ENCODE measurements around the gene ALG14.
A peak's percentile ranks its signal among the peaks of the same experiment; 100 is the strongest.
"Not testable (repeated sequence)": the region's sequence is repeated elsewhere in the genome, so short reads cannot be mapped to it uniquely, and the experiment has no call there.

Gene ALG14, protein sequence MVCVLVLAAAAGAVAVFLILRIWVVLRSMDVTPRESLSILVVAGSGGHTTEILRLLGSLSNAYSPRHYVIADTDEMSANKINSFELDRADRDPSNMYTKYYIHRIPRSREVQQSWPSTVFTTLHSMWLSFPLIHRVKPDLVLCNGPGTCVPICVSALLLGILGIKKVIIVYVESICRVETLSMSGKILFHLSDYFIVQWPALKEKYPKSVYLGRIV

DNA sequence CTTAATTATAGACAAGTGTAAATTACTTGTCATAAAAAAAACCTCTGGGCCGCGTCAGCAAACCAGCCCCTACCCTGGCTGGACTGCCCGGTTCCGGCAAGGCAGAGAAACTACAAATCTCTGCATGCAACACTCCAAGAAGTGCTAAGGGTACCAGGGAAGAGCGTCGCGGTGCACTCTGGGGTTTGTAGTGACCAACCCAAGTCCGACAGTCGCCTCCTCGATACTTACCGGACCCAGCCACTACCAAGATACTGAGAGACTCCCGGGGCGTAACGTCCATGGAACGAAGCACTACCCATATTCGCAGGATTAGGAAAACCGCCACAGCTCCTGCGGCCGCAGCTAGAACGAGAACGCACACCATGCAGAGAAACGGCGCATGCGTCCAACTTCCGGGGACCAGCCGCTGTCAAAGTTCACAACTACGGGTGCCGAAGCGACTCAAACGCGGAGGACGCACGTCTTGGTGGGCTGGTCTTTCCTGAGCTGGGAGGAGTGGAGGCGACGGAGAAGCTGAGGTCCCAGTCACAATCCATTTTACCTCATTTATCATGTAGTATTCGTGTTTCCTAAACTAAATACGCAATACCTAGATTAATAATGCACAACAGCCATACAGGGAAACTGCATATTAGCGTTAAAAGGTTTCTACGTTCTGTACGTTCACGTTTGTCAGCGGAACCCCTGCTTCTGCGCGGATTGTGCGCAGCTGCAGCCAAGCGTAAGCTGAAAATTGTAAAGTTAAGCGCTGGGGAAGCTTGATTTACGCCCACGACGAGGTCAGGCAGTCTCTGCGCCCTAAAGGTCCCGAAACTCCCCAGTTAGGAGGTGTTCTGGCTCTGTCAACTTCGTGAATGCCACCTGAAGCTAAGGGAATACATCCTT is at the start of gene ALG14:
Gene ALG14, minus strand, starts transcription at position 420 of the 888 bp plus-strand sequence. Its CDS starts 53 bp downstream, at position 367.
- DNase-seq, result peak; percentile 98

DNA sequence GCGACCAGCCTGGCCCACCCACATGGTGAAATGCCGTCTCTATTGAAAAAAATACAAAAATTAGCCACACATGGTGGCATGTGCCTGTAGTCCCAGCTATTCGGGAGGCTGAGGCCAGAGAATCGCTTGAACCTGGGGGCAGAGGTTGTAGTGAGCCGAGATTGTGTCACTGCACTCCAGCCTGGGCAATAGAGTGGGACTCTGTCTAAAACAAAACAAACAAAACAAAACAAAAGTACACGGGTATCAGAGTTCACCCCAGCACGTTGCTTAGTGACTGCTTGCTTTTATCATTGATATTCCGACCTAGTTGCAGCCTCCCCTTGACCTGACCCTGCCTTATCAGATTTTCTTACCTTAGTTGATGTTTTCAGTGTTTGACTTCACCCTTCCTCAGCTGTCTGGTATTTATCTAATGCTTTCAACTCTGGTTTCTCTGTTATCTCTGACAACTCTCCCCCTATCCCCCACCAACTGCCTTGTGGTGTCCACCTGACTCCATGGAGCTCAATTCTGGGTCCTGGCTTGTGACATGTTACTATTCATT is 49.5 kb upstream of the ALG14 start:
- no peak for DNase-seq

DNA sequence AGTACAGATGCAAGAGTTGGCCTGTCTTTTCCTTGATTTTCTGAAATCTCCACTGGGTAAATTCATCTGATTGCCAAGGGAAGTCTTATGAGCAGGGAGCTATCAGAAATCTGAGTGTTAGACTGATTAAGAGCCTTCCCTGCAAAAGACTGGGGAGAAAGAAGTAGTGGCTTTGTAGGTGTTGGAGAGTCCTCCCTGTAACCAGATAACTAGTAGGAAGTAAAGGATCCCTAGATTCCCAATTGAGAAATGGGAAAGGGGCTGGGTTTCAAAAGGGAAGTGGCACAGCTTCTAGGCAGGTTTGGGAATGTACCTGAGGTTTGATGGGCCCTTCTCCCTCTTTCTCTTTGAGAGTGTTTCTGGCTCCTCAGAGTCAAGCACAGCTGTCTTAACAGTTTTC is 46.5 kb upstream of the ALG14 start:
- DNase-seq, result peak; percentile 3

DNA sequence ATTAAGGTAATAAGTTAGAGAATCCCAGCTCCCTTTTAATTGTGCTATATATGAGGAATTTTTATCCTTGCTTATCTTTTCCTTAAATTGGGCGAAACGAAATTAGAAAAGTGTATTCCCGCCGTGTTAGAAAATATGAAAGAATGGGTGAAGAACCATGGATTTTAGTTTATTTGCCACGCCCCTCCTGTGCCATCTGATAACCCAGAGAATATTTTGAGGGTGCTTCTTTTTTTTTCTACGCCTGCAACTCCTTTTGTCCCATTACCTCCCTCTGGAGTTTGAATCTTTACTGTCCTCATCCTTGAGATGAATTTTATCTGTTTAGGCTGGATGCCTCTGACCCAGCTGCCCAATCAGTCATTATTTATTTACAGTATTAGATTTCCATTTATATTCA is 46.0 kb upstream of the ALG14 start:
- DNase-seq, result no peak

DNA sequence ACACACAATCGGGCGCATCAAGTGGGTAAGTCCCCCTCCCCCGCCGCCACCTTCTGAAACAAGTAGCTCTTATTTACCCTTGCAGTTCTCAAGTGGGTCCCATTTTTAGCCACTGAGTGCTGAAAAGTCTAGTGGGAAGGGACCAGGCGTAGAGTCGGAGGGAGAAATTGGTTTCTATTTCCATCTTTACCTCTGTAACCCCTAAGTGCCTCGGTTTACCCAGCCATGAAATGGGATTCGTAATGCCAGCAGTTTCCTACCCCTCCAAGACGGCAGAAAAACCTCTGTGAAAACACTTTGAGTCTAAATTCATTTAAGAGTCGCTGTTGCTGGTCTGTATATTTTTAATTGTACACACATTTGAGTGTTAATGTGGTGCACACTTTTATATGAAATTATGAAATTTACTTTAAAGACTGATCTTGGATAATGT is 45.3 kb upstream of the ALG14 start:
- DNase-seq, result peak; percentile 11

DNA sequence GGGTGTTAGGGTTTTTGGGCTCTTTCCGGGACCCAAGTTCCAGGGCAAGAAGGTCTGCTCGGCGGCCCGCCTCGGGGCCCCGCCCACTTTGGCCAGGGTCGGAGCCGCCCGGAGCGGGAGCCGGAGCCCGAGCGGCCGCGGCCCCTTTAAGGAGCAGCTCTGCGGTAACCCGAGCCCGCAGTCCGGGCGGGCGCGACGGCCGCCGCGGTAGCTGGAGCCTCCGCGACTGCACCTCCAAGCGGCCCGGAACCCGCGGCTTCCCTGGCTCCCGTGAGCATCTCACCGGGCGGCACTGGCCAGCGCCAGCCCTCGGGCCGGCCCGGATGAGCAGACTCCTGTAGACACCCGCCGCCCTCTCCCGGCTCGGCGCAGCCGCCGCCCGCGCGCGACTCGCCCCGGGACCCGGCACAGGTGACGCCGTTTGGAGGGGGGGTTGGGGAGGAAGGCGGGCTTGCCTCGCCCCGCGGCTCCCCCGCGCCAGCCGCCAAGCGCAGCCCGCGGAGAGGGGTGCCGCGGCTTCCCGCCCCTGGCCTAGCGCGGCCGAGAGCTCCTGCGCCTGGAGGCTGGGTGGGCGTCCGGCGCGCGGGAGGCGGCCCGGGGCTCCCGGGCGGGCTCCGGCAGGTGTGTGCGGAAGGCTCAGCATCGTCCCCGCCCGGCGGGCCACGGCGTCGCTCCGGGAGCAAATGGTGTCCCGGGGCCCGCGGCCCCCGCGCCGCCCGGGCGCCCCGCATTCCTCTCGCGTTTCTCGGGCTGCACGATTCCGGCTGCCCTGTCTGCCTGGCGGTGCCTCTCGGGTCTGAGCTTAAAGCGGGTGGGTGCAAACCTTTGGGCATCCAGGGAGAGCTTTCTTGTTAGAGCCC is 44.7 kb upstream of the ALG14 start, which contains the start of gene TLCD4:
Gene TLCD4, plus strand, starts transcription at position 149 of the 860 bp plus-strand sequence. CDS start 26,547 bp downstream, outside the sequence.
- peak; percentile 52 for DNase-seq

DNA sequence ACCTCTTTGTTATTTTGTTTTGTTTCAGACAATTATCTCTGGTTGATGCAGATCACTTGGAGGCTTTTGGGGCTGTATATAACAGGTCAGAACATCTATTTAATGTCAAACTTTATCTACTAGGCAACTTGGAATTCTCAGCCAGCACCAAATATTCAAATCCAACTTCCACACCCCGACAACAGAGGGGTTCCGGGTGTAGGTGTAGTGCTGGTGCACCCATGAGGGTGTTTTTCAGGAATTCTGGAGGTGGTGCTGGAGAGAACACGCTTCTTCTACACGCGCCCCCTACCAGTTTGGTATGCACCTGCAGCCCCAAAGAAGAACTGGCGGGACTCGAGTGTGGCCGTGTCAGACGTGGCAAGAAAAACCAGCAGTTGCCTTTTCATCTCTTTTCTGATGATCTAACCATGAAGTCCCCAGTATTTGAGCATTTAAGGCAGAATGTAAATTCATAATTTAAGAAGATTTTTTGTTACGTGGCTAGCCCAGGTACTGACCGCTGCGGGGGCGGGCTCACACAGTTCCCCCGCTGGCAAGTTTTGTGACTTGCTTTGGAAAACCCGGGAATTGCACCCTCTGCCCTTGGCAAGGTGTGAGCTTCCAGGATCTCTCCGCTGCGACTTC is 43.9 kb upstream of the ALG14 start:
- peak; percentile 53 for DNase-seq

DNA sequence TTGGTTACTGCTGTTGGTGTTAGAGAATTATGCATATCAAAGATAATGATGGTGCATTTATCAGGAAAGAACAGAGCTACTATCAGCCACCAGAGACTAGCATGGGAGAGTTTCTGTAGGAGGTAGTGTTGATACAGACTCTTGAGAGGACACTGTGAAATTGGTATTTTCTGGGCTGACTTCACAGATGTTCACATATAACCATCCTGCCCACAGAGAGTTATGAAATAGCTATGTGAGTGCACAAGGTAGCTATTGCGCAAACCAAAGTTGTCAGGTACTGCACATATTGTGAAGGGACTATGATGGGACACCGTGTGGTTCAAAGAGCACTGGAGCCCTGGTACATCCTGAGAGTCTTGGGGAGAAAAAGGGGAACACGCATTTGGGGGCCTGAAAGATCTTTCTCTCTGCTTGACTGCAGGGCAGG is 43.0 kb upstream of the ALG14 start:
- DNase-seq, result no peak

DNA sequence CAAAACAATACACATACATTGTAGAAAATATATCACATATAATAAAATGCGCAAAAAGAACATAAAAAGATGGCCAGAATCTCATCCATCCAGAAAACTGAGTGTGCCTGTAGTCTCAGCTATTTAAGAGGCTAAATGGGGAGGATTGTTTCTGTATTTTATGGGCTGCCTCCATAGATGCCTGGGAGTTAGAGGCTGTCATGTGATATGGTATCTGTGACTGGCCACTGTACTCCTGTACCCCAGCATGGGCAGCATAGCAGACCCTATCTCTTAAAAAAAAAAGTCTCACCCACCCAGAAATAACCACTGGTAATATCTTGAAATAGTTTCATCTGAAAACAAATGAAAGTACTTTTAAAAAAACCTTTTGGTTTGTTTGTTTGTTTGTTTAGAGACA is 40.9 kb upstream of the ALG14 start:
- no peak for DNase-seq

DNA sequence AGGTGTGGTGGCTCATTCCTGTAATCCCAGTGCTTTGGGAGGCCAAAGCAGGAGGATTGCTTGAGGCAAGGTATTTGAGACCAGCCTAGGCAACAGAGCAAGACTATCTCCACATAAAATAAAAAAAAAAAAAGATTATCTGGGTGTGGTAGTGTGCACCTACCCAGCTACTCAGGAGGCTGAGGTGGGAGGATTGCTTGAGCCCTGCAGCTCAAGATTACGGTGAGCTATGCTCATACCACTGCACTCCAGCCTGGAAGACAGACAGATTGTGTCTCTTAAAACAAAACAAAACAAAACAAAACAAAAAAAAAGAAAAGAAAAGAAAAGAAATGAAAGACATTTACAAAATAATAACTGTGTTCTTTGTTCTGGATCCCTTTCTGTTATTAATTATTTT is 38.3 kb upstream of the ALG14 start:
- DNase-seq, result no peak

DNA sequence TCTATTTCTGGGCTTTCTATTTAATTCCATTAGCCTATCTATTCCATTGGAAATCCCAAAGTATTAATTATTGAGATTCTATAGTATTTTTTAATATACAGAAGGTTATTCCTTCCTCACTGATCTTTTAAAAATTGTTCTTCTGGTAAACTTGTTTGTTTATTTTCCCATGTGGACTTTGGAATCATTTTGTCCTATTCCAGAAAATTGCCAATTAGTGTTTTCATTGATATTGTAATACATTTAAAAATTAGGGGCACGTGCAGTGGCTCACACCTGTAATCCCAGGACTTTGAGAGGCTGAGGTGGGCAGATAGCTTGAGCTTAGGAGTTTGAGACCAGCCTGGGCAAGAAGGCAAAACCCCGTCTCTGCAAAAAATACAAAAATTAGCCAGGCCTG is 36.0 kb upstream of the ALG14 start:
- no peak for DNase-seq

DNA sequence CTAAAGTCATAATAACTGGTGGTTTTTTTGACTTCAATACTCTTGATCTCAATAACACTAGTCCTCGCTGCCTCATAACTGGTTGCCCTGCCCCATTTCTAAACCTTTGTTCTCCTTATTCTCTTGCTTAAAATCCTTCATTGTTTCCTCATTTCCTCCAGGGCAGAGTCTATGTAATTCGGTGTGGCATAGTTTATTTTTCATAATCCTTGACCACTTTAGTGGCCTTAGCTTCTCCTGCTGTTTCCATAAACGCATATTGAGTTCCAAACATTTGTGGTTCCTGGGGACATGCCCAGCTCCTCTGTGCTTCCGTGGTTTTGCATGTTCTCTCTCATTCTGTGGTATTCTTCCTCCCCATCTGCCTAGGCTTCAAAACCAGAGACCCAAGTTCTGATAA is 25.4 kb upstream of the ALG14 start:
- DNase-seq, result no peak

DNA sequence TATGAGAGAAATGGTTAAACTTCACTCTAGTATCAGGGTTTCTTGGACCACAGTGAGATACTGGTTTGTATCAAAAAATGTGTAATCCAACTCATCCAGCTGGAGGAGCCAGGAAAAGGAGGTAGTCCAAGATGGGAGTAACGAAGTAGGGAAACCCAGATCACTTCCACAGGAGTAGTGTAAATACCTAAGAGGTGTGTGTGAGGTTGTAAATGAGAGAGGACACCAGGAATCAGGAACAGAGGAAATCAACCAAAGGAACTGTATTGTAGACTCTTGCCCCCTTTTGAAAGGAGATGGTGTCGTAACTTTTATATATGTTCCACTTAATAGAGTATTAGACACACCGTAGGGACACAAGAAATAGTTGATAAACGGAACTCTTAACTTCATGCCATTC is 24.7 kb upstream of the ALG14 start:
- DNase-seq, result no peak

DNA sequence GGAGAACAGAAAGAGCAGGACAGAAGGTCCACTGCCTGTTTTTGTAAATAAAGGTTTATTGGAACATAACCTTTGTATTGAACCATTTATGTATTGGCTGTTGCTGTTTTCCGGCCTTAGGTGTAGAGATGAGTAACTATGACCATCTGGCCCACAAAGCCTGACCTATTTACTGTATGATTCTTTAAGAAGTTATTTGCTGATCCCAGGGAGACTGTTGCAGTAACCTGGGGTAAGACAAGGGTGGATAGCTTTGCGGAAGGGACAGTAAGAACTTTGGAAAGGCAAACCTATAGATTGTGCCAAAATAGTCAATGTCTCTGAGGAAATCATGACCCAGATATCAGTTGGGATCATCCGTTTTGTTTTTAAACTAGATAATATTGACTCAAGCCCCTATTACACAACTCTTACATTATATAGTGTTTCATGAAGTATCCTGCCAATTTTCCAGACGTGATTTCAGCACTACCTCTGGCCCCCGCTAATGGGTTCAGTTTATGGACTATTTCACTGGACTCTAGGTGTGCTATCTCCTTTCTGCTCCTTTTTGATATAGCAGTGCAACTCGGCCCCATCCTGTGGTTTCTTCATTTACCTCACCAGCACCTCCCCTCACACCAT is 23.6 kb upstream of the ALG14 start:
- DNase-seq, result no peak

DNA sequence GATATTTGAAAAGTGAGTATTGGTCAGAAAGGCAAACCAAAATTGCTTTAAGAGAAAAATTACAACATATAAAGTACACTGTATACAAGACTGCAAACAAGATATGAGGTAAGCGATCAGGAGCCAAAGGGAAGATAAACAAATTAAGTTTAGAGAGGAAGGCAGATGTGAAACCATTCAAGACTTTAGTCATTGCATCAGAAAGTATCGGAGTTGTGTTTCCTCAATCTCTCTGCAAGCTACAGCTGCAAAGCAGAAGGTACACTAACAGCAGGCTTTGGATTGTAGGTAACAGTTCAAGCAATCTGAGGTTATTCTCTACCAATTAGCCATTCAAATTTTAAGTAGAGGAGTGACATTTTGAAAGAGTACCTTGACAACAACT is 23.1 kb upstream of the ALG14 start:
- DNase-seq, result no peak

DNA sequence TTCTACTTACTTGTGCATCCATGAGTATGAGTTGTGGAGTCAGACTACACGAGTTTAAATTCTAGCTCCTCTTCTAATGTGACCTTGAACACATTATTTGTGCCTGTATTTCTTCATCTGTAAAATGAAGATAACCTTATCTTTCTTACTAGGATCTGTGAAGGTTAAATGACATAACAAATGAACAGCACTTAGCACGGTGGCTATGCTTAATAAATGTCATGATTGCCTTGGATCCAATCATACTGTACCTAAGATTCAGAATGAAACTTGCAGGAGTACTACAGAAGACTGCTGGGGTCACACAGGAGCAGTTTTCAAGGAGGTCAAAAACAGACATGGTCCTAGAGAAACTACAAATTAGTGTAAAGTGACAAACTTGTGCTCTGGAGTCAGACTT is 22.2 kb upstream of the ALG14 start:
- DNase-seq, result no peak

DNA sequence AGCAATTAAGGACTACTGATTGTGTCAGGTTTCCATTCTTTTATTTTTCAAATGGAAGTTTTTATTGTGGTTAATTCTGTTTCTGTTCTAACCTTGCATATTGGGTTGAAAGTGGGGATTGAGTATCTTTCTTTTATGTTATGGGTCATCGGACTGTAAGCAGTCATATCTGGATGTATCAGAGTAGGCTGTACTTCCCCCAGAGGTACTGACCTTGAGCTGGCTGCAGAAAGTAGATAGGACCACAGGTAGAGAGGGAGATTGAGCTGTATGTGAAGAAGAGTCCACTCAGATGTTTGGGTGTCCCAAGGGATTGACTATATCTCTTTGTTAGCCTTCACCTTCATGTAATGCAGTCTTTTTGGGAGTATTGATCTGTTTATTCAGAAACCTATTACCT is 20.5 kb upstream of the ALG14 start:
- no peak for DNase-seq

DNA sequence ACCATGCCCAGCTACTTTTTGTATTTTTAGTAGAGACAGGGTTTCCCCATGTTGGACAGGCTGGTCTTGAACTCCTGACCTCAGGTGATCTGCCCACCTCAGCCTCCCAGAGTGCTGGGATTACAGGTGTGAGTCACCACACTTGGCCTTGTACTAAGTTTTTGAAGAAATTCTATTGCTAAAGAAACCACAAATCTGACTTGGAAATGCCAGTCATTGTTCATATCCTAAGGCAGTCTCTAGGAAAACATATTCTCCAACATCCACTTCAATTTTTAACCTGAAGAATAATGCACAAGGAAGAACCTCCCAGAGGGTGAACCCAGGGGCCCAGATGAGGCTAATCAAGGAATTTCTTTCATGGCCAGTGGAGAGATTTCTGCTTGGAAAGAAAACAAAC is 20.1 kb upstream of the ALG14 start:
- not testable (repeated sequence) for DNase-seq

DNA sequence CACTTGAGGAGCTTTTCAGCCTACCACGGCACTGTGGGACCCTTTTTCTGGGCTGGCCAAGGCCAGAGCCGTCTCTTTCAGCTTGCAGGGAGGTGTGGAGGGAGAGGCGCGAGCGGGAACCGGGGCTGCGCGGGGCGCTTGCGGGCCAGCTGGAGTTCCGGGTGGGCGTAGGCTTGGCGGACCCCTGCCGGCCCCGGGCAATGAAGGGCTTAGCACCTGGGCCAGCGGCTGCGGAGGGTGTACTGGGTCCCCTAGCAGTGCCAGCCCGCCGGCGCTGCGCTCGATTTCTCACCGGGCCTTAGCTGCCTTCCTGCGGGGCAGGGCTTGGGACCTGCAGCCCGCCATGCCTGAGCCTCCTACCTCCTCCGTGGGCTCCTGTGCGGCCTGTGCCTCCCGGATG is 18.5 kb upstream of the ALG14 start:
- not testable (repeated sequence) for DNase-seq

DNA sequence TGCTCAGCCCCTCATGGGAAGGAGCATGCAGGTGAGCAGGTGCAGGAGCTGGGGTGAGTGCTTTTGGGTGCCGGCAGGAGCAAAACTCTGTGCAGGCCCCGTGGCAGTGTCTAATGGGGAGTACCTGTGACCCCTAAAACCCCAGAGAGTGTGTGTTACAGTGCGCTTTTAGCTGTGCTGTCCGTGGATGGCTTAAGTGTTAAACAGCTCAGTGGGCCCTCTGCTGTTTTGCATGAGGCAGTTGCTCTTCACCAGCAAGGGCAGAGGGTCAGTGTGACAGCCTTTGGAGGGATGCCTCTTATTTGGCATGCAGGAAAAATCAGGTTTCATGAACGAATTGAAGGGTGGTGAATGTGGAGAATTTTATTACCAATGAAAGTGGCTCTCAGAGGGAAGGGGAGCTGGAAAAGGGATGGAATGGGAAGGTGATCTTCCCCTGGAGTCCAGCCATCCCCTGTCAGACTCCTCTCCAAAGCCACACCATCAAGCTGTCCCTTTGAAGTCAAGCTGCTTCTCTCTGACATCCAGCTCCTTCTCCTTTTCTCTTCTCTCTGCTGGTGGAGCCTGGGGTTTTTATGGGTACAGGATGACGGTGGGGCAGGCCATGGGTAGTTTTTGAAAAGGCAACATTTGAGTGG is 17.0 kb upstream of the ALG14 start:
- DNase-seq, result no peak

DNA sequence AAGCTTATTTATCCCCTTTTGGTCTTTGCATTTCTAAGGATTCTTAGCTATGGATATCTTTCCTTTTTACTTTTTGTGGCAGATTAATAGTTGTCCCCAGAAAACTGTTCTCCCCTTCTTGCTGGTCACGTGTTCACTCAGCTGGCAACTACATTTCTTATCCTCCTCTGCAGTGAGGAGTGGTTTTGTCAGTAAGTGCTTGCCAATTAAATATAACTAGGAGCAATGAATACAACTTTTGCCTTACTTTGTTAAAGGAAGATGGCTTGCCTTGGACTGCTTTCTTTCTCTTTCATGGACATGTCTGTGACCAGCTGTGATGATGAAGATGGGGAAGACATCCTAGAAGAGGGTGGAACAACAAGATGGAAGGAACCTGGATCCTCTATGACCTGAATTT is 15.6 kb upstream of the ALG14 start:
- DNase-seq, result no peak
